ENCODE measurements around the gene LYL1.
"Not testable (repeated sequence)": the region's sequence is repeated elsewhere in the genome, so short reads cannot be mapped to it uniquely, and the experiment has no call there.

Gene LYL1

DNA sequence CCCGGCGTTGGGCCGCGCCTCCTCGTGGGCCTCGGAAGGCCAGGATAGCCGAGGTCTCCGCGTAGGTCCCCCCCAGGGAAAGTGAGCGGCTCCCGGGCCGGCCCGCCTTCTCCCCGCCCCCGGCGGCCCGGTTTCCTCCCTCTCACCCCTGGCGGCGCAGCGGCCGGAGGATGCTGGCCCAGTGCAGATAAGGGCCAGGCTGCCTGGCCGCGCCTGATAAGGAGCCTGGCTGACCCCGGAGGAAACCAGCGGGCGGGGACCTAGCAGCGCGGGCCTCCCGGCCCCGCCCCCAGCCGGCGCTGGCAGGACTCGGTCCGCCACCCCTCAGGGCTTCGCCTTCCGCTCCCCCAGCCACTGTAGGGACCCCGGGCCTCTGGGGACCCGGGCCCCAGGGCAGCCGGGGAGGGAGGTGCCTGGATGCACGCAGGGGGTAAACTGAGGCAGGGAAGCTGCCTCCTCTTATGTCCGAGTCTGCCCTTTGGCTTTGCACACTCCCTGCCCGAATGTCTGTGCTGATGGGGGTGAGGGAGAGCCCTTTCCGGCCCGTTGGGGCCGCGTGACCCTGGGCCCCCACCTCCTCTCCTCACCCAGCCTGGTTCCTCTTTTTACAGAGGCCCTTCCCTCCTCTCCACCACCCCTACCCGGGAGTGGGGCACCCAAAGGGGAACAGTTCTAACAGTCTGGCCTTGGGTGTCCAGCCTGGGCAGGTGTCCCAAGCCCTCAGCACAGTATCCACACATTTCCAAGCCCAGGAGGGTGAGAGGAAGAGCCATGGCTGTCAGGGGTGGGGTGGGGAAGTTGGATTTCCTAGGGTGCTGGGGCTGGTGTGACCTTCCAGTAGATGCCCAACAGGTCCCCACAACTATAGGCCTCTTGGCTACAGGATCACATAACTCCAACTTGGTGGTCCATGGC, at the start of gene LYL1:
Gene LYL1 (minus strand): TSS at position 193 of the 915 bp plus-strand sequence. CDS start 1,687 bp downstream, outside the sequence.
- DNase-seq (ENCODE audit: low read depth in 1 of 2, low spot score in 1 of 2), result no peak

DNA sequence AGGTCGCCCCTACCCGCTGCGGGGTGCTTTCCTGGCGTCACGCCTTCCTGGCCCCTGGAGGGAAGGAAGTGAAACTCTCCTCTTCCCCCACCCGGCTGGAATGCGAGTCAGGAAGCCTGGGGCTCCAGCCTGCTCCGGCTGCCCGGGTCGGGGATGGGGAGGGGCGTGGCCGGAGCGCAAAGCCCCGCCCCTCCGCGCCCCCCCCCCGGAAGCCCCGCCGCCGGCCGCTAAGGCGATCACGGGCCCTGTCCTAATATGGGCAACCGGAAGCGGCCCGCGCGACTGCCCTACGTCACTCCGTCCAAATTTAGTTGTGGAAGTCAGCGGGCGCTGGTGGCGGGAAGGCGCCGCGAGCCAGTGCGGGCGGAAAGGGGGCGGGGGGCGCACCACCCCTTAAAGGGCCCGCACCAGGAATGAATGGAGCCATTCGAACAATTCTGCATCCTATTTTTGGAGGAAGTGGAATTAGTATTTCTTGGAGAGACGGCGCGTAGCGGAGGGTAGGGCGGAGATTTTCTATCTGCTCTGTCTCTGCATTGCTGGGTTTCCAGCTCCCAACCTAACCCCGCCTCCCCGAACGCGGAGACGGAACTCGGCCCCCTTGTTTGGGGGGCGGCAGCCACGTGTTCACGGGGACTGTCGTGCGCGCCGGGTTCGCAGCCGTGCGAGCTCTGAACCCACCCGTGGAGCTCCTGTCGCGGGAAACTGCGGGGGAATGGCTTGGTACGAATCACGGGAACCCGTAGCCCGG, 49.1 kb upstream of the LYL1 start:
- DNase-seq (ENCODE audit: low read depth in 1 of 2, low spot score in 1 of 2), result peak; percentile 92 to 94

DNA sequence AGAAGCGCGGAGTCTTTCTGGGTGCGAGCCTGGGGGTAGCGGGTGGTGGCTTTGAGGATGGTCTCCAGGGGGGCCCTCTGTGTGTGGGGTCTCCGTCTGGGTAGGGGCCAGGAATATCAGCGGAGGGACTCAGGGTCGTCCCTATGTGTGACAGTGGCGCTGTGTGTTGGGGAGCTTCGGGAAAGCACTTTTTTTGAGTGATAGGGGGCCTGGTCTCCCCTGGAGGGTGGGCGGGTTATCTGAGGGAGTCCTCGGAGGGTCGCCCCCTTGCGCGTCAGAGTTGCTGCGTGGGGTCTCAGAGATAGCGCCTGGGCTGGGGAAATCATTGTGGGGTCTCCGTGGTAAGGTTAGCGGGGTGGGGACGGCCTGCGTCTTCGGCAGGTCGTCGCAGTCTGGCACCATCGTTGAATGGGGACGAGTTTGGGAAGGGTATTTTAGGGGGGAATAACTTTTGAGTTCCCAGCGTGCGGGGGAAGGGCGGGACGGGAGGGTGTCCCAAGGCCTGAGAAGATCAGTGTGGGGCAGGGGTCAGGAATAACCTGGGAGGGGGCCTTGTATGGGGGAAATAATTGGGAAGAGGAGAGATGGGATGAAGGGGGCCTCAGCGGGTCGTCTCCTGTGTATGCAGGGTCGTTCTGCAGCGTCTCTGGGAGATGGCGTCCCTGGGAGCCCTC, 48.4 kb upstream of the LYL1 start:
- no peak for DNase-seq (ENCODE audit: low read depth in 1 of 2, low spot score in 1 of 2)

DNA sequence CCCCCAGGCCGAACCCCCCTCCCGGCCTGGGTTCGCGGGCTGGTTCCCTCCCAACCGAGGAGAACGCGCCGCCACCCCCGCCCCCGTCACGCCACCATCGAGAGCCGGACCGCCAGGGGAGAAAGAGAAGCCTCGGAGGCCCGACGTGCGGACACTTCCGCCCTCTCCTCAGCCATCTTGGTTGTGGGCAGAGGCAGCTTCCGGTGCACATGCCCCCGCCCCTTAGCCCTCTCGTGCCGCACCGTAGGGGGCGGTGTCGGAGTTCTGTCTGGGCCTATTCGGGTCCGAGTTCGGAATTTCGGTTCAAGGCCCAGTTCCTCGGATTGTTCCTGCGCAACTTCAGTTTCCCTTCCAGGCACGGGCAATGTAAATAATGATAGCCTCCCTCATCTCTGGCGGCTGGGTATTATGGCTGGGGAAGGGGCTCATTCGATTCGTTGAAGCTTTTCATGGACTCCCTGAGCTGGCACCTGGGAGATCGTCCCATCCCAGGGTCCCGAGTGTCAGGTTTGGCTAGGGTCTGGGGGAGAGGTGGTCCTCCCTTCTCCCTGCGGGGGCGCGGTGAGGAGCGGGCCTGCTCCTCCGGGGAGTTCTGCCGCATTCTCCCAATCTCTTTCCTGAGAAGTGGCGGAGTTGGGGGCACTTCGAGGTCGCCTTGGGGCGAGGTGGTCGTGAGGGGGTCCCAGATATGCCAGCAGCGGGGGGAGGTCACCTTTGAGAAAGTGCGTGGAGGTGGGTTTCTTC, 47.7 kb upstream of the LYL1 start, which contains the start of the genes IER2 and STX10:
Gene IER2 (plus strand): TSS at position 225 of the 744 bp plus-strand sequence. CDS start 2,776 bp downstream, outside the sequence.
Gene STX10 (minus strand): TSS at position 189 of the 744 bp plus-strand sequence. CDS start 202 bp downstream, outside the sequence.
- DNase-seq (ENCODE audit: low read depth in 1 of 2, low spot score in 1 of 2), result peak; percentile 81 to 91

DNA sequence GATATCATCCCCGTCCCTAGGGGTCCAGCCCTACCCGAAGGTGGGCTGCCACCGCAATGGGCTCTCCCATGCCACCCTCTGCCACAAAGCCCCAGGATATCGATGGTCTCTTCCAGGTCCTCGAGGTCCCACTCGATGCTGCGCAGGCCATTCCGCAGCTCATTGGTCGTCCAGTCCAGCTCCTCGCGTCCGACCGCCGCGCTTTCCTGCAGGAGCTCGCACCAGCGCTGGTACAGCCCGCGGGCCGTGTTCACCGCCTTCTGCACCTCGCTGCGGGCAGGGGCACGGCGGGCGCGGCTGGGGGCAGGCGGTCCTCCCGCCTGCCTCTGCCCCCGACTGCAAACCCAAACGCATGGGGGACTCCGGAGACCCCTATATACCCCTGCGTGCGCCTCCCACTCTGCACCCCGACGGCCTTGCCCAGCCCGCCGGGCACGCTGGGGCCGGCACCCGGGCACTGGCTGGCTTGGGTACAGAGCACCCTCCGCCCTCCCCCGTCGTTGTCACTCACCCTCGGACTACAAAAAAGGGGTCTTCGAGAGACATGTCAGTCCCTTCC, 47.0 kb upstream of the LYL1 start:
- no peak for DNase-seq (ENCODE audit: low read depth in 1 of 2, low spot score in 1 of 2)

DNA sequence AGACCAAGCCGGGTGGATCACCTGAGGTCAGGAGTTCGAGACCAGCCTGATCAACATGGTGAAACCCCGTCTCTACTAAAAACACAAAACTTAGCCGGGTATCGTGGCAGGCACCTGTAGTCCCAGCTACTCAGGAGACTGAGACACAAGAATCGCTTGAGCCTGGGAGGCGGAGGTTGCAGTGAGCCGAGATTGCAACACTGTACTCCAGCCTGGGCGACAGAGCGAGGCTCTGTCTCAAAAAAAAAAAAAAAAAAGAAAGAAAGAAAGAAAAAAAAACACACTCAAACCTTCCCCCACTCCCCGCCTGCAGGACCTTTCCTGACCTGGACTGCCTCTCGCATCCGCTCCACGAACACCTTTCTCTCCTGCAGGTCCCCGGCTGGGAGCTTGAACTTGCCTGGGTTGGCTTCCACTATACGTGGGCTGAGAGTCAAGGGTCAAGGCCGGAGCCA, 46.5 kb upstream of the LYL1 start:
- not testable (repeated sequence) for DNase-seq (ENCODE audit: low read depth in 1 of 2, low spot score in 1 of 2)

DNA sequence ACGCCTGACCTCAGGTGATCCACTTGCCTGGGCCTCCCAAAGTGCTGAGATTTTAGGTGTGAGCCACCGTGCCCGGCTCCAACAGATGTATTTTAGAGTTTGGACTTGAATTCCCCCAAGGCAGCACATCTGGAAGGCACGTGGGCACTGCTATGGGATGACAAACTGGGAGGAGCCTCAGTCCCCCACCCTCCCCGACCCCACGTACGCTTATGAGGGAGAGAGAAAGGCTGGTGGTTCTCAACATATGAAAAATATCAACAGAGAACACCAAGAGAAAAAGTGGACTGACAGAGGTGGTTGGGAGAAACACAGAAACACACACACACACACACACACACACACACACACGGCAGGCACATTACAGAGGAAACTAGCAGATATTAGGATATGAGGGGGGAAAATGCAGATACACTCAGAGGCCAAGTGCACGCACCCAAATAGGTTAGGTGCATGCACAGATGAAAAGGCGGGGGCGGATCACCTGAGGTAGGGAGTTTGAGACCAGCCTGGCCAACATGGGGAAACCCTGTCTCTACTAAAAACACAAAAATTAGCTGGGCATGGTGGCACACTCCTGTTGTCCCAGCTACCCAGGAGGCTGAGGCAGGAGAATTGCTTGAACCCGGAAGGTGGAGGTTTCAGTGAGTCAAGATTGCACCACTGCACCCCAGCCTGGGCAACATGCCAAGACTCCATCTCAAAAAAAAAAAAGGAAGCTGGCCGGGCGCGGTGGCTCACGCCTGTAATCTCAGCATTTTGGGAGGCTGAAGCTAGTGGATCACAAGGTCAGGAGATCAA, 44.3 kb upstream of the LYL1 start:
- DNase-seq (ENCODE audit: low read depth in 1 of 2, low spot score in 1 of 2), result no peak

DNA sequence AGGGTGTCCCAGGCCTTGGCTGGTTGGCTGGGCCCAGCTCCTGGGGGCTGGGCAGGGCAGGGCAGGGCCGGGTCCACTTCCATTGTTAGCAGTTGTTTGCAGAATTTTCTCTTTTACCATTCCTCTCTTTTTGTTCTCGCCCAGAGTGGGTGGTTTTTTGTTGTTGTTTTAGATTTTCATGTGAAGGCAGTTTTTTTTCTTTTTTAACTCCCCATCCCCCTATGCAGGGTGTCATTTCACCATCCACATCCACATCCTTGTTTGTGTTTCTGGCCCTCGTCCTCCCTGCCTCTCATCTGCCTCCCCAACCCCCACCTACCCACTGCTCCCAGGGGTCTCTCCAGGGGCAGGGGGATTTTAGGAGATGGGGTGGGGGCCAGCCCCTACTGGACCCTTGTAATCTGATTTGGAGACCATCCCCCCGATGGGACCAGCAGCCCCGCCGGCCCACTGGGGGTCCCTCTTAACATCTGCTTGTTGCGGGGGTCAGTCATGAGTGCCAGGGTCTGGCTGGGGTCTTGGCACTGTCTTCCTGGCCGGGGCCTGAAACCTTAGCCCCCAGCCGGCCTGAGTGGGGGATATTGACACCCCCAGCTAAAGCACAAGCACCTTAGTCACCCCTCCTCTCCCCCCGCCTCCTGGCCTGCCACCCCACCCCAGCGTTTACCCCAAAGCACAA, 37.1 kb upstream of the LYL1 start:
- DNase-seq (ENCODE audit: low read depth in 1 of 2, low spot score in 1 of 2), result no peak

DNA sequence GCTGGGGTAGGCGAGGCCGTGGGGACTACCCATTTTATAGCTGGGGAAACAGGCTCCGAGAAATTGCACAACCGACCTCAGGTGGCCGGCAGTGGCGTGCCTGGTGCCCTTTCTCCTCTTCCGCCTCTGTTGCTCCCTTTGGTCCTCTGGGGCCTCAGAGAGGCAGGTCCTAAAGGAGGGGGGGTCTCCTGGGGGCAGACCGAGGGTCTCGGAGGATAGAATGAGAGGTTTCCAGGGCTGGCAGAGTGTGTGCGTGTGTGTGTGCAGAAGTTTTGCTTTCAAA, 36.2 kb upstream of the LYL1 start:
- no peak for DNase-seq (ENCODE audit: low read depth in 1 of 2, low spot score in 1 of 2)

DNA sequence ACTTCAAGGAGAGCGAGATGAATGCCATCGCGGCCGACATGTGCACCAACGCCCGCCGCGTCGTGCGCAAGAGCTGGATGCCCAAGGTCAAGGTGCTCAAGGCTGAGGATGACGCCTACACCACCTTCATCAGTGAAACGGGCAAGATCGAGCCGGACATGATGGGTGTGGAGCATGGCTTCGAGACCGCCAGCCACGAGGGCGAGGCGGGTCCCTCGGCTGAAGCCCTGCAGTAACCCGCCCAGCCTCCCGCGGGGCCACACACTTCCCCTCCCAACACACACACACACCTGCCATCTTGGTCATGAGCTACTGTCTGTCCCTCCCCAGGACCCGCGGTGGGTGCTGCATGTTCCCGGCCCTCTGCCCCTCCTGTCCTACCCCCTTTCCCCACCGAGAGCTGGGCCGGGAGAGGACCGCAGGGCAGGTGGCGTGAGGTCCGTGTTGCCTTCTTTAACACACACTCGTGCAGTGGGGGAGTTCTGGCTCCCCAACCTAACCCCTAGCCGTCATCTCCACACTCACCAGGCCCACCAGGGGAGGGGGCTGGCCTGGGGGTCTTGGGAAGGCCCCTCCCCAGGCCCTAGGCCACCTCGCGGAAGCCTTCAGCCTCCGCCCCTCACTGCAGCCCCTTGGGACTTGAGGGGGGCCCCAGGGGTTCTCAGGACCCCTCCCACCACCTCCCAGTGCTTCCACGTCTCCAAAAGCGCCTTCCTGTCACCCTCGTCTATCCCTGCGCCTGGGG, 35.7 kb upstream of the LYL1 start:
- no peak for DNase-seq (ENCODE audit: low read depth in 1 of 2, low spot score in 1 of 2)

DNA sequence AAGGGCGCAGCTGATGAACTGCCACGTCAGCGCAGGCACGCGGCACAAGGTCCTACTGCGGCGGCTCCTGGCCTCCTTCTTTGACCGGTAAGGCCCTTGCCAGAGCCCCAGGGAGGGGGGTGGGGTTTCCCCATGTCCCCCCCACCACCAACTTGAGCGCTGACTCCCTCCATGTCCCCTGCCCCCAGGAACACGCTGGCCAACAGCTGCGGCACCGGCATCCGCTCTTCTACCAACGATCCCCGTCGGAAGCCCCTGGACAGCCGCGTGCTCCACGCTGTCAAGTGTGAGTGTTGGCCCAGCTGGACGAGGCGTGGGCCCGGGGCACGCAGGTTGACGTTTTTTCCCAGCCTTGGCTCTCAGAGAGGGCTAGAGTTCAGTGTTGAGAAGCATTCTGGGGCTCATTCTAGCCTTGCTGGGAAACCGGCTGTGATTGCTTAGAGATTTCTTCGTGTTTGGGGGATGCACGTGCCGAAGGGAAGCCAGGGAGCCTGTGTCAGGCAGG, 34.7 kb upstream of the LYL1 start:
- no peak for DNase-seq (ENCODE audit: low read depth in 1 of 2, low spot score in 1 of 2)

DNA sequence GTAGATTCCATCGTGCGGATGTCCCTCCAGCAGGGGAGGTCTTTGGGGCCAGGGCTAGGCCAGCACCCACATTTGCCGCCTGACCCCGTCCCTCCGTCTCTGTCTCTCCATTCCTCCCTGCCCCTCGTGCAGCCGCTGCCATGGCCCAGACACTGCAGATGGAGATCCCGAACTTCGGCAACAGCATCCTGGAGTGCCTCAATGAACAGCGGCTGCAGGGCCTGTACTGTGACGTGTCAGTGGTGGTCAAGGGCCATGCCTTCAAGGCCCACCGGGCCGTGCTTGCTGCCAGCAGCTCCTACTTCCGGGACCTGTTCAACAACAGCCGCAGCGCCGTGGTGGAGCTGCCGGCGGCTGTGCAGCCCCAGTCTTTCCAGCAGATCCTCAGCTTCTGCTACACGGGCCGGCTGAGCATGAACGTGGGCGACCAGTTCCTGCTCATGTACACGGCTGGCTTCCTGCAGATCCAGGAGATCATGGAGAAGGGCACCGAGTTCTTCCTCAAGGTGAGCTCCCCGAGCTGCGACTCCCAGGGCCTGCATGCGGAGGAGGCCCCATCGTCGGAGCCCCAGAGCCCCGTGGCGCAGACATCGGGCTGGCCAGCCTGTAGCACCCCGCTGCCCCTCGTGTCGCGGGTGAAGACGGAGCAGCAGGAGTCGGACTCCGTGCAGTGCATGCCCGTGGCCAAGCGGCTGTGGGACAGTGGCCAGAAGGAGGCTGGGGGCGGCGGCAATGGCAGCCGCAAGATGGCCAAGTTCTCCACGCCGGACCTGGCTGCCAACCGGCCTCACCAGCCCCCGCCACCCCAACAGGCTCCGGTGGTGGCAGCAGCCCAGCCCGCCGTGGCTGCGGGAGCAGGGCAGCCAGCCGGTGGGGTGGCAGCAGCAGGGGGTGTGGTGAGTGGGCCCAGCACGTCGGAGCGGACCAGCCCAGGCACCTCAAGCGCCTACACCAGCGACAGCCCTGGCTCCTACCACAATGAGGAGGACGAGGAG, 32.7 kb upstream of the LYL1 start:
- no peak for DNase-seq (ENCODE audit: low read depth in 1 of 2, low spot score in 1 of 2)

DNA sequence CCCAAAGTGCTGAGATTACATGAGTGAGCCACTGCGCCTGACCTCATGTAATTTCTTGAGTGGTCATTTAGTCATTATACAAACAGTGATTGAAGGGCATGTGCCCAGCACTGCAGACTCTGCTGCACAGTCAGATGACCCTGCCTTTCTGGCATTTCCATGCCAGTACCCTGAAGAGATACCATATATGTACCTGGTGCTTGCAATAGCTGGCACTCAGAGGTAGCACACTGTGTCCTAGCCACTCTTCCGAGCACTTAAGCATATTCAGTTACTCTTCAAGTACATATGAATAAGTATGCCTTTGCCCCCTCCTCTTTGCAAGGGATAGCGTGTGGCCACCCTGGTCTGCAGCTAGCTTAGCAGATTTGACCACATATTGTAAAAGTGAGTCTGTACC, 32.0 kb upstream of the LYL1 start:
- no peak for DNase-seq (ENCODE audit: low read depth in 1 of 2, low spot score in 1 of 2)

DNA sequence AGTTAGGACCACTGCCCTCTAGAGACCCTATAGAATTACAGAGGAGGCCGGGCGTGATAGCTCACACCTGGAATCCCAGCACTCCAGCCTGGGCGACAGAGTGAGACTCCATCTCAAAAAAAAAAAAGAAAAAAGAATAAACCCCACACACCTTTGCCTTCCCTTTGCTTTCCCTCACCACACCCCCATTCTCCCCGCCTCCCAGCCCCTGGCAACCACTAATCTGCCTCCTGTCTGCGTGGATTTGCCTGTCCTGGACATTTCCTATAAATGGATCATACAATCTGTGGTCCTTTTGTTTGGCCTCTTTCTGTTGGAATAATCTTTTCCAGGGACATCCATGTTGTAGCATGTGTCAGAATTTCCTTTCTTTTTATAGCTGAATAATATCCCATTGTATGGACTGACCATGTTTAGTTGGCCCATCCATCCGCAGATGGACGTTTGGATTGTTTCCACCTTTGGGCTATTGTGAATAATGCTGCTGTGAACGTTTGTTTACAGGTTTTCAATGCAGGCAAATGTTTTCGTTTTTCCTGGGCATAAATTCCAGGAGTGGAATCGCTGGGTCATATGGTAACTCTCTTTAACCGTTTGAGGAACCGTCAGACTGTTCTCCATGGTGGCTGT, 30.7 kb upstream of the LYL1 start:
- DNase-seq (ENCODE audit: low read depth in 1 of 2, low spot score in 1 of 2), result no peak

DNA sequence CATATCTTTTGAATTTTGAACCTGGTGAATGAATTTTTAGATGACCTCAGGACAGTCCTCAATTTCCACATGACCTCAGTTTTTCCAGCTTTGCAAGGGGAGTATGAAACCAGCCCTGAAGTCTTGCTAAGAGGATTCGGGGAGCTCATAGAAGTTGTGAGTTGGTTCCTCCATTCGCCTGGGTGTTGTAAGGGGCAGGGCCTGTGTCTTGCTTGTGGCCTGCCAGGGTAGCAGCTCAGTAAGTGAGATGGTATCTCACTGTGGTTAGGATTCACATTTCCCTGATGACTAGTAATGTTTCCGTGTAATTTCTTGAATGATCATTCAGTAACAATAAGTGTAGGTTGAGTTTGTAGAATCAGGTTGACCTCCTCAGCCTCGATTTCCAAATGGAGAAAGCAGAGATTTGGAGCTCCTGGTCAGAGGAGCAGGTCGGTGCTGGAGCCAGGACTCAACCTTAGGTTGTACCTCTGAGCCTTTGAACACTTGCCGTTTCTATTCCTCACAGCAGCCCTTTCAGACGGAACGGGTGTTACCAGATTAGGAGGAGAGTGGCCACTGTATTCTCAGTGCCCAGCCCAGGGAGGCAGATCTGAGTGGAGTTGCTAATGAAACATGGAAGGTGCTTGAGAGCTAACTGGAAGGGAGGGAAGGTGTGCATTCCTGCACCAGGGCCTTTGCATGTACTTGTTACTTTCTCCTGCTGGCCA, 30.0 kb upstream of the LYL1 start:
- DNase-seq (ENCODE audit: low read depth in 1 of 2, low spot score in 1 of 2), result peak; percentile 15 to 66
